ENCODE data around the gene NDUFC1.

NDUFC1 gene

GRCh38 chr4:139245590-139245989, 56.7 kb downstream of the NDUFC1 start:
- no peak for DNase-seq

GRCh38 chr4:139243448-139244365, 58.6 kb downstream of the NDUFC1 start:
- DNase-seq: no peak

DNA sequence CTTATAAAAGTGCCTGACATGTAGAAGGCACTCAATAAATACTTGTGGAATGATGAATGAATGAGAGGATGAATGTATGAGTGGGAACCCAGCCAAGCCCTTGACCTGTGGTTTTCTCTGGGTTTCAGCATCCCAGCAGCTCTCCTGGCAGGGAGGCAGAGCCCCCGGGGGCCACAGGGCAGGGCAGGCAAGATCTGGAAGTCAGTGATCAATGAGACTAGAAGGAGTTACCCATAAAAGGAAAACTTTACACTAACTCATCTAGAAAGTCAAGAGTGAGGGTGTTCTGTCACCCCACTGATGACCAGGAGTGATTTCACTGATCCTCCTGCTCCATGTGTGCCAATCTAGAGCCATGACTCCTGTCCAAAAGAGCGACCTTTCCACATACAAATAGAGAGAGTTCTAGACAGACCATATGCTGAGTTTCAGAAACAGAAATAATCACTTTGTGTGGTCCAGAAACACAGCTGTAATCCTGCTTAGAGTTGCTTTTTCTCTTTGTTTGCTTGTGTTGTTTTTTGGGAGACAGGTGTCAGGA, 59.7 kb downstream of the NDUFC1 start:
- no peak for DNase-seq

DNA sequence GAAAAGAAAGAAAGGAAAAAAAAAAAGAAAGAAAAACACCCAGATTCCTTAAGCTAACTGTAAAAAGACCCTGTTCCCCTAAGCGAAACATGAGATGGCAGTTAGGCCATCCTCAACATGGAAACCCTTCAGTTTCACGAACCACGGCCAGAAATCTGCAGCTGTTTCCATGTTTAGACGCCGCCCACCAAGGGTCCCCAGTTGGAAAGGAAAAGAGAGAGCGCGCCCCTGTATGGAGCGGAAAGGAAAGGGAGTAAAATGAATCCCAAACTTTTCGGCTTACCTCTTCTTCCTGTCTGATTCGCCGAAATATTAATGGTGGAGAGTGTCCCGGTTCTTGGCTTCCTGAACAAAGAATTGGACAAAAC, 60.5 kb downstream of the NDUFC1 start:
- DNase-seq: no peak

- DNase-seq: no peak
These were observed 61.0 kb downstream of the NDUFC1 start for GRCh38 chr4:139241086-139241783.
